IMR-90 (cell line): ENCODE results near the gene PTGES3. TPM values are rescaled to one million over a fixed set of nuclear protein-coding genes. Genes with fewer than 3 reads are reported as not detected.
"Not testable (repeated sequence)": the region's sequence is repeated elsewhere in the genome, so short reads cannot be mapped to it uniquely, and the experiment has no call there.

Source experiments
- ATAC-seq: fragments of 200-7000 bp; cut with Tn5 transposase; 2 replicates; pipeline ENCODE4 v1.9.1; 2020; ENCODE audit warnings: low read depth, mild to moderate bottlenecking, moderate library complexity
- BruUV-seq: library from RNA; stranded (reverse); fragments of 400-500 nt; replicated peaks from 2 replicates; lab custom pipeline; 2021; lab: Mats Ljungman, UMichigan
- CTCF ChIA-PET: fragments of 300-600 bp; formaldehyde crosslinking; extraction: SDS; loops from one replicate; lab custom pipeline; 2021; ENCODE audit warnings: antibody characterized with exemption; lab: Yijun Ruan, JAX
- POLR2A ChIA-PET: fragments of 300-600 bp; sonication (Branson Sonifier 250); formaldehyde crosslinking; loops from one replicate; lab custom pipeline; 2022; ENCODE audit warnings: antibody characterized with exemption; ENCODE audit not compliant: unreplicated experiment; lab: Charles Lee
- DNase-seq: peaks from one replicate; pipeline ENCODE4 v3.0.0; 2013
- H2AFZ ChIP-seq: replicated peaks from 2 replicates; pipeline ENCODE3; 2013; ENCODE audit warnings: low read length, mild to moderate bottlenecking; ENCODE audit not compliant: poor library complexity
- H2AK5ac ChIP-seq: 2 replicates; pipeline ENCODE4 v1.6.1; 2013; ENCODE audit warnings: low read depth, low read length, inconsistent platforms
- H2AK9ac ChIP-seq: replicated peaks from 2 replicates; pipeline ENCODE3; 2013; ENCODE audit warnings: mild to moderate bottlenecking, low read depth, low read length, moderate library complexity; ENCODE audit not compliant: poor library complexity
- H2BK120ac ChIP-seq: 2 replicates; pipeline ENCODE4 v1.6.1; 2013; ENCODE audit warnings: low read depth, low read length, inconsistent platforms
- H2BK15ac ChIP-seq: 3 replicates; pipeline ENCODE4 v1.6.1; 2013; ENCODE audit warnings: low read depth, low read length, inconsistent platforms
- H2BK20ac ChIP-seq: 2 replicates; pipeline ENCODE4 v1.6.1; 2013; ENCODE audit warnings: low read depth, mild to moderate bottlenecking, inconsistent platforms, low read length, moderate library complexity
- H2BK5ac ChIP-seq: 2 replicates; pipeline ENCODE4 v1.6.1; 2013; ENCODE audit warnings: mild to moderate bottlenecking, low read depth, low read length, inconsistent platforms; ENCODE audit not compliant: poor library complexity, severe bottlenecking
- H3K14ac ChIP-seq: replicated peaks from 2 replicates; pipeline ENCODE4 v1.6.1; 2013; ENCODE audit warnings: low read depth, low read length, inconsistent platforms
- H3K18ac ChIP-seq: 2 replicates; pipeline ENCODE4 v1.6.1; 2013; ENCODE audit warnings: low read depth, low read length, control low read depth
- H3K23ac ChIP-seq: 2 replicates; pipeline ENCODE4 v1.6.1; 2013; ENCODE audit warnings: low read depth, low read length, inconsistent platforms
- H3K27ac ChIP-seq: 2 replicates; pipeline ENCODE4 v1.5.1; 2013; ENCODE audit warnings: mild to moderate bottlenecking, control low read depth, low read length; ENCODE audit not compliant: insufficient read depth
- H3K27me3 ChIP-seq: 2 replicates; pipeline ENCODE4 v1.6.1; 2013; ENCODE audit warnings: low read length; ENCODE audit not compliant: control insufficient read depth, insufficient read depth
- H3K36me3 ChIP-seq: 2 replicates; pipeline ENCODE4 v1.6.1; 2013; ENCODE audit warnings: low read length, mixed read lengths; ENCODE audit not compliant: control insufficient read depth, insufficient read depth
- H3K4ac ChIP-seq: 2 replicates; pipeline ENCODE4 v1.6.1; 2013; ENCODE audit warnings: low read depth, low read length, inconsistent platforms
- H3K4me1 ChIP-seq: 2 replicates; pipeline ENCODE4 v1.6.1; 2013; ENCODE audit warnings: low read length, mixed read lengths; ENCODE audit not compliant: control insufficient read depth, insufficient read depth
- H3K4me2 ChIP-seq: 2 replicates; pipeline ENCODE4 v1.6.1; 2013; ENCODE audit warnings: low read depth, mild to moderate bottlenecking, control low read depth, low read length, moderate library complexity
- H3K4me3 ChIP-seq: 2 replicates; pipeline ENCODE4 v1.5.1; 2013; ENCODE audit warnings: low read depth, mild to moderate bottlenecking, control low read depth, low read length, moderate library complexity; ENCODE audit not compliant: insufficient read depth
- H3K56ac ChIP-seq: 2 replicates; pipeline ENCODE4 v1.6.1; 2013; ENCODE audit warnings: low read length, inconsistent platforms; ENCODE audit not compliant: insufficient read depth; ENCODE audit errors: extremely low read depth
- H3K79me1 ChIP-seq, 2 experiments: 2 replicates each; pipeline ENCODE4 v1.6.1; 2013; ENCODE audit warnings: low read length in 2 of 2, inconsistent platforms in 1 of 2, low read depth in 1 of 2
- H3K9ac ChIP-seq: 2 replicates; pipeline ENCODE4 v1.6.1; 2013; ENCODE audit warnings: low read depth, low read length, control low read depth
- H3K9me1 ChIP-seq: 2 replicates; pipeline ENCODE4 v1.6.1; 2013; ENCODE audit warnings: low read length, inconsistent platforms; ENCODE audit not compliant: insufficient read depth
- H3K9me3 ChIP-seq: 2 replicates; pipeline ENCODE4 v1.6.1; 2013; ENCODE audit warnings: low read length; ENCODE audit not compliant: control insufficient read depth, insufficient read depth
- H4K20me1 ChIP-seq: 2 replicates; pipeline ENCODE4 v1.6.1; 2013; ENCODE audit warnings: low read length, inconsistent platforms; ENCODE audit not compliant: insufficient read depth
- H4K5ac ChIP-seq: 2 replicates; pipeline ENCODE4 v1.6.1; 2013; ENCODE audit warnings: mild to moderate bottlenecking, low read depth, low read length, control low read depth
- H4K8ac ChIP-seq, 2 experiments: 2 replicates each; pipeline ENCODE4 v1.6.1; 2013; ENCODE audit warnings: low read depth in 2 of 2, low read length in 2 of 2, control low read depth in 1 of 2, inconsistent platforms in 1 of 2
- H4K91ac ChIP-seq: 2 replicates; pipeline ENCODE4 v1.6.1; 2013; ENCODE audit warnings: low read depth, low read length, inconsistent platforms; ENCODE audit not compliant: insufficient read depth
- WGBS, 2 experiments: methylation state at CpG; one replicate each; pipeline versions ENCODE4 v1.1.5 to v1.1.7; 2013; ENCODE audit warnings: missing lambda C conversion rate in 2 of 2; ENCODE audit not compliant: insufficient read length in 1 of 2; ENCODE audit errors: extremely low coverage in 2 of 2; 5-methylcytosine and 5-hydroxymethylcytosine counted together
- dilution Hi-C: fragments of 300-500 bp; cut with HindIII; formaldehyde crosslinking; loops from one replicate; pipeline ENCODE4 v1.14.3; 2018; ENCODE audit warnings: low sequenced_read_pairs; ENCODE audit not compliant: unreplicated experiment
- in situ Hi-C: fragments of 300-500 bp; cut with MboI; formaldehyde crosslinking; loops from 3 replicates; pipeline ENCODE4 v1.14.3; 2019; ENCODE audit warnings: low sequenced_read_pairs, inconsistent platforms, mixed read lengths
- intact Hi-C: fragments of 100-400 bp; cut with micrococcal nuclease; formaldehyde crosslinking; loops from 2 replicates; pipeline ENCODE4 v1.10.0; 2022
- polyA plus RNA-seq, 3 experiments: library from polyadenylated mRNA; depleted of rRNA; stranded (reverse); fragments of >200 nt; gene quantifications; 2 replicates each; pipeline ENCODE4 v1.2.3, GENCODE V29; 2012; ENCODE audit warnings: low replicate concordance in 1 of 3
- total RNA-seq: library from RNA; depleted of rRNA; stranded (reverse); fragments of >200 nt; gene quantifications from 2 replicates; pipeline ENCODE4 v1.2.3, GENCODE V29; 2012

The PTGES3 gene
- total and polyA plus RNA-seq, 2 of the 4 experiments (the other 2 are of a cell fraction), result 42.7 to 73.2 TPM

- H2BK15ac ChIP-seq, H2BK120ac ChIP-seq, CTCF ChIA-PET, H4K20me1 ChIP-seq, H4K8ac ChIP-seq, H3K56ac ChIP-seq, H3K18ac ChIP-seq, H3K4me3 ChIP-seq, H3K4ac ChIP-seq, H3K36me3 ChIP-seq, H2BK20ac ChIP-seq, H3K23ac ChIP-seq, H2AFZ ChIP-seq, H4K91ac ChIP-seq, H2AK9ac ChIP-seq, dilution Hi-C loops, H3K27me3 ChIP-seq, H3K9me3 ChIP-seq, H3K79me1 ChIP-seq, DNase-seq, BruUV-seq, POLR2A ChIA-PET, H3K14ac ChIP-seq, H3K4me1 ChIP-seq, H3K9ac ChIP-seq, H3K9me1 ChIP-seq, H3K4me2 ChIP-seq, H3K27ac ChIP-seq, H2AK5ac ChIP-seq, H2BK5ac ChIP-seq, ATAC-seq, H4K5ac ChIP-seq, in situ Hi-C loops, intact Hi-C loops: not testable (repeated sequence)
- 61% methylated on average over 2 of the region's 5 CpGs; no CpG with 5 or more reads in 1 of the 2 experiments for whole genome bisulfite sequencing, 2 experiments
Measured at GRCh38 chr12:56704522-56704921, 16.4 kb upstream of the PTGES3 start.
